Body of pancreas (tissue), 4 donors: ENCODE results near the gene OR52B4. TPM values are rescaled to one million over a fixed set of nuclear protein-coding genes. Genes with fewer than 3 reads are reported as not detected.
"Not testable (repeated sequence)": the region's sequence is repeated elsewhere in the genome, so short reads cannot be mapped to it uniquely, and the experiment has no call there.

ENCODE experiments used
- ATAC-seq: fragments of 150-250 bp; one replicate; pipeline ENCODE4 v1.9.1; 2016
- DNase-seq, 4 donors: peaks; one replicate each; pipeline ENCODE4 v3.0.0-alpha.2; 2019
- H3K27ac ChIP-seq, 4 donors: fragments of 200-600 bp; sonication (generic); 1 replicate in 3 of 4; 2 replicates in 1 of 4; pipeline versions ENCODE4 v1.5.1 to v1.6.1; 2016 to 2019; ENCODE audit warnings: mild to moderate bottlenecking in 1 of 4, mixed read lengths in 1 of 4, moderate library complexity in 1 of 4
- H3K27me3 ChIP-seq, 2 donors: fragments of 200-600 bp; sonication (generic); one replicate each; pipeline ENCODE4 v1.6.0; 2016; ENCODE audit warnings: mild to moderate bottlenecking in 1 of 2
- H3K36me3 ChIP-seq, 2 donors: fragments of 200-600 bp; sonication (generic); replicated peaks in 1 of 2; 2 replicates each; pipeline ENCODE4 v1.5.1; 2016; ENCODE audit warnings: low read depth in 2 of 2; ENCODE audit not compliant: insufficient read depth in 1 of 2
- H3K4me1 ChIP-seq: fragments of 200-600 bp; sonication (generic); one replicate; pipeline ENCODE4 v1.6.0; 2016
- H3K4me3 ChIP-seq, 2 donors: fragments of 200-600 bp; sonication (generic); 1 replicate in 1 of 2; 2 replicates in 1 of 2; pipeline ENCODE4 v1.5.1; 2016 to 2019
- H3K9me3 ChIP-seq, 3 donors: fragments of 200-600 bp; sonication (generic); 1 replicate in 2 of 3; 2 replicates in 1 of 3; pipeline ENCODE4 v1.5.1; 2016
- POLR2A ChIP-seq, 3 donors: fragments of 450-650 bp; IDR thresholded peaks; one replicate each; pipeline ENCODE4 v1.6.1; 2016; ENCODE audit warnings: antibody characterized with exemption in 3 of 3, mild to moderate bottlenecking in 2 of 3
- WGBS, 2 donors: methylation state at CpG; one replicate each; pipeline ENCODE4 v1.1.5; 2017; 5-methylcytosine and 5-hydroxymethylcytosine counted together
- intact Hi-C: fragments of 100-400 bp; cut with DNase I; formaldehyde crosslinking; loops from one replicate; pipeline ENCODE4 v1.15.1; 2023
- total RNA-seq, 2 donors: library from RNA; depleted of rRNA; stranded (reverse); fragments of >200 nt; gene quantifications; one replicate each; pipeline ENCODE4 v1.1.0, GENCODE V29; 2016
- TF ChIP-seq, protein P1 (sequence below), 7 experiments: fragments of 450-650 bp in 4 of 7; fragments of 200-600 bp in 3 of 7; sonication (generic) in 3 of 7; IDR thresholded peaks; one replicate each; pipeline ENCODE4 v1.5.1; 2016 to 2019; ENCODE audit warnings: antibody characterized with exemption in 7 of 7

Gene OR52B4
- total RNA-seq, 2 donors from 2014 or later = not detected

DNA sequence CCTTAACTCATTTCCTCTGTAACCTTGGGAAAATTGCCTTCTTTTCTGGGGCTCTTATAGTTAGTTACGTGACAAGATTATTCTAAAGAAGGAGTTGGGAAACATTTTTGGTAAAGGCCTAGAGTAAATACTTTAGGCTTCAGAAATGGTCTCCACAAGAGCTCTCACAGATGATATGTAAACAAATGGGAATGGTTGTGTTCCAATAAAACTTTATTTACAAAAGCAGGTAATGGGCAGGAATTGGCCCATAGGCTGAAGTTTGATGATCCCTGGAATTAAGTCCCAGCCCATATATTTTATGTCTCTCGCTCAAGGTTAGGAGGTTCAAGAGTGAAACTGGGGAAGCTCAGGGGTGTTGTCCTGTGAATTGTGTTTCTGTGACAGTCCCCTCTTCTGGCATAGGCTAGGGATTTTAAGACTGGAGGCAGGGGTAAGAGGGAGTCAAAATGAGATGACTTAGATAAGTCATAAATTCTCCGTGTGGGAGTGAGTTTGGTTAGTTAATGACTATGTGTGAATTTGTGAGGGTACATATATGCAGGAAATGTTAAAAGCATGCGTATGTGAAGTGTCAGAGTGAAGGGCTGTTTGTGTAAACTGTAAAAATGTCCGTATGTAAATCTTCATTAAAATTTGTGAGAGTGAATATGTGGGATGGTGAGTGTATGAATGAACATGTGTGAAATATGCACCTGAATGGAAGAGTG is 7.4 kb upstream of the OR52B4 start:
- TF ChIP-seq, protein P1, sequence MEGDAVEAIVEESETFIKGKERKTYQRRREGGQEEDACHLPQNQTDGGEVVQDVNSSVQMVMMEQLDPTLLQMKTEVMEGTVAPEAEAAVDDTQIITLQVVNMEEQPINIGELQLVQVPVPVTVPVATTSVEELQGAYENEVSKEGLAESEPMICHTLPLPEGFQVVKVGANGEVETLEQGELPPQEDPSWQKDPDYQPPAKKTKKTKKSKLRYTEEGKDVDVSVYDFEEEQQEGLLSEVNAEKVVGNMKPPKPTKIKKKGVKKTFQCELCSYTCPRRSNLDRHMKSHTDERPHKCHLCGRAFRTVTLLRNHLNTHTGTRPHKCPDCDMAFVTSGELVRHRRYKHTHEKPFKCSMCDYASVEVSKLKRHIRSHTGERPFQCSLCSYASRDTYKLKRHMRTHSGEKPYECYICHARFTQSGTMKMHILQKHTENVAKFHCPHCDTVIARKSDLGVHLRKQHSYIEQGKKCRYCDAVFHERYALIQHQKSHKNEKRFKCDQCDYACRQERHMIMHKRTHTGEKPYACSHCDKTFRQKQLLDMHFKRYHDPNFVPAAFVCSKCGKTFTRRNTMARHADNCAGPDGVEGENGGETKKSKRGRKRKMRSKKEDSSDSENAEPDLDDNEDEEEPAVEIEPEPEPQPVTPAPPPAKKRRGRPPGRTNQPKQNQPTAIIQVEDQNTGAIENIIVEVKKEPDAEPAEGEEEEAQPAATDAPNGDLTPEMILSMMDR (IDR thresholded peaks at IDR 0.05) = no peak
- TF ChIP-seq POLR2A (IDR thresholded peaks at IDR 0.05) = no peak
- no peak for ATAC-seq
- intact Hi-C loops = no loop called here
- Histone ChIP-seq H3K4me1 (no peaks in the 10 kb centered on the region), H3K27me3 (no peaks in the 10 kb centered on the region), H3K4me3 (no peak overlapping the region), H3K36me3 (no peaks in the 10 kb centered on the region), H3K9me3 (no peaks in the 10 kb centered on the region), H3K27ac (no peak overlapping the region)
- DNase-seq = no peak
- WGBS, 2 donors = 76 to 77% methylated on average over 5 of the region's 5 CpGs

DNA sequence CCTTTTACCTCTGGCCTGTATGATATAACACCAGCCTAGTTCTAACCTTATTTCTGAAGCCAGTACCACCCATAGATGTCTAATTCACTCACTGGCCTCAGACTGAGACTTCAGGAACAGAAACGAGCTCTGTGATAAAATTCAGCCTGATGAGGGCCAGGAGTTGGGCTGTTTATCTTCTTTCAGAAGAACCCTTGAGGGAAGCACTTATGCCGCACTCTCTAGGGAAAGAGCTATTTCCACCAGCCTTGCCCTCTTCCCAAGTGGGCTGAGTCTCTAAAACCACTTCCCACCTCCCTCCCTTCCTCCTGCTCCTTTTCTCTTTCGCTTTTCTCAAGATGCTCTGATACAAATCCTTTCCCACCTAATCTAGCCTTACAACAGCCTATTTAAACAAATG is 2.0 kb upstream of the OR52B4 start:
- intact Hi-C loops = no loop called here

GRCh38 chr11:4348142-4348541 is 20.0 kb downstream of the OR52B4 start:
- H3K4me1 ChIP-seq, H3K27ac ChIP-seq, ATAC-seq, H3K9me3 ChIP-seq, H3K4me3 ChIP-seq, DNase-seq, H3K27me3 ChIP-seq, H3K36me3 ChIP-seq, intact Hi-C loops: not testable (repeated sequence)
- 83 to 100% methylated on average over 1 of the region's 5 CpGs for WGBS, 2 donors

More for the DNA sequence above, 2.0 kb upstream of the OR52B4 start:
- Histone ChIP-seq H3K4me3 (no peak overlapping the region), H3K4me1 (no peaks in the 10 kb centered on the region), H3K27ac (no peak overlapping the region), H3K36me3 (no peaks in the 10 kb centered on the region), H3K9me3 (no peaks in the 10 kb centered on the region), H3K27me3 (no peaks in the 10 kb centered on the region)
- ATAC-seq (no peak), DNase-seq (no peak)
- WGBS, 2 donors = 53 to 62% methylated on average over 3 of the region's 3 CpGs
- TF ChIP-seq POLR2A (IDR thresholded peaks at IDR 0.05) = no peak
- TF ChIP-seq, protein P1 (IDR thresholded peaks at IDR 0.05) = no peak

- H3K36me3 ChIP-seq, H3K9me3 ChIP-seq, H3K27me3 ChIP-seq, H3K4me3 ChIP-seq, H3K4me1 ChIP-seq, H3K27ac ChIP-seq, intact Hi-C loops, ATAC-seq, DNase-seq: not testable (repeated sequence)
- WGBS, 2 donors = 61 to 87% methylated on average over 1 to 2 of the region's 2 CpGs
Observed at GRCh38 chr11:4345366-4345765, 22.8 kb downstream of the OR52B4 start.

DNA sequence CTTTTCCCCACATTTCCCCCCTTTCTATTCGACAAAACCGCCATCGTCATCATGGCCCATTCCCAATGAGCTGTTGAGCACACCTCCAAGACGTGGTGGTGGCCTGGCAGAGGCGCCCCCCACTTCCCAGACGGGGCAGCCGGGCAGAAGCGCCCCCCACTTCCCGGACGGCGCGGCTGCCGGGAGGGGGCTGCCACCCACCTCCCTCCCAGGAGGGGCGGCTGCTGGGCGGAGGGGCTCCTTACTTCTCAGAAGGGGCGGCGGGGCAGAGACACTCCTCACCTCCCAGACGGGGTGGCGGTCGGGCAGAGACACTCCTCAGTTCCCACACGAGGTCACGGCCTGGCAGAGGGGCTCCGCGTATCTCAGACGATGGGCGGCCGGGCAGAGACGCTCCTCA is 33.8 kb downstream of the OR52B4 start:
- H3K4me3 ChIP-seq, DNase-seq, H3K9me3 ChIP-seq, H3K4me1 ChIP-seq, ATAC-seq, H3K27me3 ChIP-seq, H3K27ac ChIP-seq, intact Hi-C loops, H3K36me3 ChIP-seq: not testable (repeated sequence)
- WGBS, 2 donors = 90% methylated on average over 14 of the region's 28 CpGs; no CpG with 5 or more reads in 1 of the 2 donors

Other genes with a start within 250 kb of the OR52B4 start
- gene TRIM21, start 25.3 kb upstream of the OR52B4 start, total RNA-seq = 10 to 100 TPM in 1 of 2 donors, 1 to 10 TPM in 1; 6.0 to 10.9 TPM
- not detected for gene OR52K2, start 80.9 kb upstream of the OR52B4 start, total RNA-seq
- not detected for gene OR52K1, start 114.3 kb upstream of the OR52B4 start, total RNA-seq
- gene OR52M1, start 176.8 kb upstream of the OR52B4 start, total RNA-seq = not detected
- gene OR52I2, start 213.4 kb upstream of the OR52B4 start, total RNA-seq = not detected
- gene OR52I1, start 225.7 kb upstream of the OR52B4 start, total RNA-seq = not detected
- 10 to 100 TPM in 1 of 2 donors, 1 to 10 TPM in 1; 9.1 to 15.2 TPM for gene TRIM68, start 239.8 kb upstream of the OR52B4 start, total RNA-seq